GM21367 (cell line): ENCODE results near the gene RNF126.
"Not testable (repeated sequence)": the region's sequence is repeated elsewhere in the genome, so short reads cannot be mapped to it uniquely, and the experiment has no call there.

ENCODE experiments used
- ATAC-seq: cut with Tn5 transposase; IDR thresholded peaks from one replicate; pipeline ENCODE4 v1.9.1; 2021; ENCODE audit not compliant: unreplicated experiment

RNF126 gene

DNA sequence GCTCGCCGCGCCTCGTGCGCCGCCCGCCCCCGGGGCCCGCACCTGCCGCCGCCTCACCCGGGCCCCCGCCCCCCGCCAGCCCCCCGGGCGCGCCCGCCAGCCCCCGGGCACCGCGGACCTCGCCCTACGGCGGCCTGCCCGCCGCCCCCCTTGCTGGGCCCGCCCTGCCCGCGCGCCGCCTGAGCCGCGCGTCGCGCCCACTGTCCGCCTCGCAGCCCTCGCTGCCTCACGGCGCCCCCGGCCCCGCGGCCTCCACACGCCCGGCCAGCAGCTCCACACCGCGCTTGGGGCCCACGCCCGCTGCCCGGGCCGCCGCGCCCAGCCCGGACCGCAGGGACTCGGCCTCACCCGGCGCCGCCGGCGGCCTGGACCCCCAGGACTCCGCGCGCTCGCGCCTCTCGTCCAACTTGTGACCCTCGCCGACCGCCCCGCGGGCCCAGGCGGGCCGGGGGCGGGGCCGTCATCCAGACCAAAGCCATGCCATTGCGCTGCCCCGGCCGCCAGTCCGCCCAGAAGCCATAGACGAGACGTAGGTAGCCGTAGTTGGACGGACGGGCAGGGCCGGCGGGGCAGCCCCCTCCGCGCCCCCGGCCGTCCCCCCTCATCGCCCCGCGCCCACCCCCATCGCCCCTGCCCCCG lies 46.8 kb downstream of the RNF126 start:
- ATAC-seq, result no peak

DNA sequence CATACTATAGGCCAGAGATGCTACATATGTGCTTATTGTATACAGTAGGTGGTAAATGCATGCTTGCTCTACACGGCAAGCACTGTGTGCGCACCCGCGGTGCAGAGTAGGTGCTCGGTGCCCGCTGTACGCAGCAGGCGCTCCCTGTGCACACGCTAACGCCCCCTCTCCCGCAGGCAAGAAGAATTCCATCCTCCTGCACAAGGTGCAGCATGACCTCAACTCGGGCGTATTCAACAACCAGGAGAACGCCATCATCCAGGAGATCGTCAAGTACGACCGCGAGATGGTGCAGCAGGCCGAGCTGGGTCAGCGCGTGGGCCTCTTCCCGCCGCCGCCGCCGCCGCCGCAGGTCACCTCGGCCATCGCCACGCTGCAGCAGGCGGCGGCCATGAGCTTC lies 47.4 kb downstream of the RNF126 start:
- ATAC-seq, result no peak

DNA sequence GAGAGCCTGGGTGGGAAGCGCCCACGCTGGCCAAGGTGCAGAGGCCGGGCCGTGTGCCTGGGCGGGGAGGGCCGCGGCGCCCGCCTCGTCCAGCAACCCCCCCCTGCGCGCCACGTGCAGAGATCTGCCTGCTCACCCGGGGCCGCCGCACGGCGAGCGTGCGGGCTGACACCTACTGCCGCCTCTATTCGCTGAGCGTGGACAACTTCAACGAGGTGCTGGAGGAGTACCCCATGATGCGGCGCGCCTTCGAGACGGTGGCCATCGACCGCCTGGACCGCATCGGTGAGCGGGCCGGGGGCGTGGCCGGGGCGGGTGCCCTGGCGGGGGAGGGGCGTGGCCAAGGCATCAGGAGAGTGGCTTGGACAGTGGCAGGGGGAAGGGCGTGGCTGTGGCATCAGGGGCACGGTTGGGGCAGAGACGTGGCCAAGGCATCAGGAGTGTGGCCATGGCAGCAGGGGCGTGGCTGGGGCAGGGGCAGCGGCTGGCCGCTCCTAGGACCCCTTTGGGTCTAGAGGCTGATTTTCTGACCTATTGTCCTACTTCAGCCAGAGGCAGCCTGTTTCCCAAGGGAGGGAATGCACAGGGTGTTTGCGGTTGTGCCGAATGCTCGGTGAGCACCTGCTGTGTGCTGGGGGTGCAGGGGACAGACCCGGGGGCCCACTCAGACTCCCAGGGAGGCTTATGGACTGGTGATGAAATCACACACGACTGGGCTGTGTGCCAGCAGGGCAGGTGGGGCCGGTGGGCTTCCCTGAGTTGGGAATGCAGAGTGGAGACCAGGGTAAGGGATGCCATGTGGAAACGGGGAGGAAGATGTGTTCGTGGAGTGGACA lies 49.1 kb downstream of the RNF126 start:
- no peak for ATAC-seq

DNA sequence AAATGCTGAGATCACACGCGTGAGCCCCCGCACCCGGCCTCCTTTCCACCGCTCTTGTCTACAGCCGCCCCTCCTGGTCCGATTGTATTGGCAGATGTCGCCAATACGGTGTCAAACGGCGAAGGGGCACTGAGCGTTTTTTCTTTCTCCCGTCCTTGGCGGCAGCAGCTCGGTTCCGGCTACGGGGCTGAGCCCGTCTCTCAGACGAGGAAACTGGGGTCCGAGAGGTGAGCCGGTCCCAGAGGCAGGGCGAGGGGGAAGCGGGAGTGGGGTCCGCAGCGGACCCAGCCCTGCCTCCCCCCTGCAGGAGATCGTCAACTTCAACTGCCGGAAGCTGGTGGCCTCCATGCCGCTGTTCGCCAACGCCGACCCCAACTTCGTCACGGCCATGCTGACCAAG lies 50.1 kb downstream of the RNF126 start:
- ATAC-seq, result no peak

DNA sequence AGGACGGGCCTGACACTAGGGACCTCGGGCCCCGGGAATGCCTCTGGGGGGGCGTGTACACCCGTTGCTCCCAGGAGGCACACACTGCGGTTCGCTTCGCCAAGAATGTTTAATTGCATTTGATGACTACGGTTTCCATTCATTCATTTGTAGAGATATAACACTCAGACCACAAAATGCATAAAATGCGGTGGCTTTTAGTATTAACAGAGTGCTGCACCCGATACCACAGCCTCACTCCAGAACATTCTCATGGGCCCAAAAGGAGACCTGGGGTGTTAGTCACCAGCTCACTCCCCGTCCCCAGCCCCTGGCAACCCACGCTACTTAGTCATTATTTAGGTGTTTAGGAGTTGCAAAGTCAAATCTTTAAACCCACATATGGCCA lies 51.5 kb downstream of the RNF126 start:
- ATAC-seq, result no peak

DNA sequence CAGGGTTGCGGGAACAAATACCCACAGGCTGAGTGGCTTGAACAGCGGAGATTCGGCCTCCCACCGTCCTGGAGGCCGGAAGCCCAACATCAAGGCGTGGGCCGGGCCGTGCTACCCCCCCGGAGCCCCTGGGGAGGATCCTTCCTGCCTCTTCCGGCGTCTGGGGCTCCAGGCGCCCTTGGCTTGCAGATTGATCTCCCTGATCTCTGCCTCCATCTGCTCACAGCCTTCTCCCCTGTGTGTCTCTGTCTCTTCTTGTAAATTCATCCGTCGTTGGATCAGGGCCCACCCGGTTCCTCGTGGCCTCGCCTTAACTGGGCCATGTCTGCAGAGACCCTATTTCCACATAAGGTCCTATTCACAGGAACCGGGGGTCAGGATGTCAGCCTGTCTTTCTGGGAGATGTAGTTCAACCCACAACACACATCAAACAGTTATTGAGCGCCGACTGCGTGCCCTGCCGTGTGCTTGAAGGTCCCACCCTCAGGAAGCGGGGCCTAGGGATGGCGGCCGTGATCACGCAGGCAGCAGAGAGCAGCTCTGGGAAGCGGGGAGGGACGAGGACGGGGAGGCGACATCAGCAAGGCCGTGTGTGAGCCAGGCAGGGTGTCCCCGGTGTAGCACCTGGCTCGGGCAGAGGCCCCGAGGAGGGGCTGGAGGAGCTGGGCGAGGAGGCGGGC lies 52.1 kb downstream of the RNF126 start:
- ATAC-seq, result no peak

DNA sequence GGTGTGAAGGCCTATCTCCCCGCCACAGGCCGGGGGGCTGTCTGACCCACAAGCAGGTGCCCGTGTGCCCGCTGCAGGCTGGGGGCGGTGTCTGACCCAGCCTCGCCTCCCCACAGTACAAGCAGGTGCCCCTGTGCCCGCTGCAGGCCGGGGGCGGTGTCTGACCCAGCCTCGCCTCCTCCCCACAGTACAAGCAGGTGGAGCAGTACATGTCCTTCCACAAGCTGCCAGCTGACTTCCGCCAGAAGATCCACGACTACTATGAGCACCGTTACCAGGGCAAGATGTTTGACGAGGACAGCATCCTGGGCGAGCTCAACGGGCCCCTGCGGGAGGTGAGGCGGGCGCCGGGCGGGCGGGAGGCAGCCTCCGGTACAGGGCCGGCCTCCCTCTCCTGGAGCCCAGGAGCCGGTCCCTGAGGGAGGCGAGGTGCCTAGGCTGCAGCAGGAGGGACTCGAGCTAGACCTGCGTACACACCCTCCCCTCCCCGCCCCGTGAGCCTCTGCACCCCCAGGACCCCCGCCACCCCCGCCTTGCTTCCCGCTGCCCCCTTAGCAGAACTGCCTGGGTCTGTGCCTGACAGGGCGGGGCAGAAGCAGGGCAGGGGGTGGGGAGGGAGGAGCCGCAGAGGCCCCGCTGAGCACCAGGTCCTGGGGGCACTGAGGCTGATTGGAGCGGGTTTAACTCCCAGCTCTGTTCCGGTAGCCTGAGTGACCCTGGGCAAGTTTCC lies 52.8 kb downstream of the RNF126 start:
- ATAC-seq, result no peak

DNA sequence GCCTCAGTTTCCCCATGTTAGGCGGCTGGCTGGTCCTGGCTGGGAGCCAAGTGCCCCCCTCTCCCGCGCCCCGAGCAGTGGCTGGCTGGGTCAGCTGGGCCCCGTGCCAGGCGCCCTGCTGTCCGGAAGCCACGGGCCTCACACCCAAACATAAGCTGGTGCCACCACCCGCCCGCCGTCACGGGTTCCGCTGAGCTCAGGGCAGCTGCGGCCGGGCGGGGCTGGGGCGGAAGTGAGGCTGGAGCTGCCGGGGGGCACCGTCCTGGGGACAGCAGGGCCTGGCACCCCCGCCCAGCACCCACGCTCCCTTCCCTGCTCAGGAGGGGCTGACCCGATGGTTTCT lies 54.0 kb downstream of the RNF126 start:
- ATAC-seq, result no peak

DNA sequence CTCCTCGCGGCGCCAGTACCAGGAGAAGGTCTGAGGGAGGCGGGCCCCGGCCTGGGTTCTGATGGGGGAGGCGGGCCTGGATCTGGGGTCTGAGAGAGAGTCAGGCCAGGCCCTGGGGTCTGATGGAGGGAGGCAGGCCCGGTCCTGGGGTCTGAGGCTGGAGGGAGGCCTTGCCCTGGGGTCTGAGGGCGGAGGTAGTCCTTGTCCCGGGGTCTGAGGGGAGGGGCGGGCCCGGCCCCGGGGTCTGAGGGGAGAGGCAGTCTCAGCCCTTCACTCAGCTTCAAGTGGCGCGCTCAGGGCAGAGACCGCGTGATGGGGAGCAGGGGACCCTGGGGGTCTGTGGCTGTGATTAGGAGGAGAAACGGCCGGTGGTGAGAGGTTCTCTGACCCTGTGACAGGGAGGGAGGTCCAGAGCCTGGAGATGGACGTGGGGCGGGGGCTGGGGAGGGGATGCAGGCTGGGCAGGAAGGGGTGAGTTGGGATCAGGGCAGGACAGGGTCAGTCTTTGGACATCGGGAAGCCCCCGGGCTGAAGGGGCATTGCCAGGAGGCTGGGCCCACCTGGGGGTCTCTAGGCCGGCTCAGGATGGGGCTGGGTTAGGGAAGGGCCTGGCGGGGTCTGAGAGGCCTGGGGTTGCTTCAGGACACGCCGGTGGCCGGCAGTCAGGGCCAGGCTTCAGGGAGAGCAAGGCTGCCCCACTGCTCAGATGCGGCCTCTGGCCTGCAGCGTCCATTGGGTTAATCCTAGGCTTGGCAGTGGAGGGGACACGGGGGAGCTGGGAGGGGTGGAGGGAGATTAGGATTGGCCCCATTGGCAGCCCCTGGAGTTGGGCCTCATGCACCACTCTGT lies 54.6 kb downstream of the RNF126 start:
- ATAC-seq, result no peak

DNA sequence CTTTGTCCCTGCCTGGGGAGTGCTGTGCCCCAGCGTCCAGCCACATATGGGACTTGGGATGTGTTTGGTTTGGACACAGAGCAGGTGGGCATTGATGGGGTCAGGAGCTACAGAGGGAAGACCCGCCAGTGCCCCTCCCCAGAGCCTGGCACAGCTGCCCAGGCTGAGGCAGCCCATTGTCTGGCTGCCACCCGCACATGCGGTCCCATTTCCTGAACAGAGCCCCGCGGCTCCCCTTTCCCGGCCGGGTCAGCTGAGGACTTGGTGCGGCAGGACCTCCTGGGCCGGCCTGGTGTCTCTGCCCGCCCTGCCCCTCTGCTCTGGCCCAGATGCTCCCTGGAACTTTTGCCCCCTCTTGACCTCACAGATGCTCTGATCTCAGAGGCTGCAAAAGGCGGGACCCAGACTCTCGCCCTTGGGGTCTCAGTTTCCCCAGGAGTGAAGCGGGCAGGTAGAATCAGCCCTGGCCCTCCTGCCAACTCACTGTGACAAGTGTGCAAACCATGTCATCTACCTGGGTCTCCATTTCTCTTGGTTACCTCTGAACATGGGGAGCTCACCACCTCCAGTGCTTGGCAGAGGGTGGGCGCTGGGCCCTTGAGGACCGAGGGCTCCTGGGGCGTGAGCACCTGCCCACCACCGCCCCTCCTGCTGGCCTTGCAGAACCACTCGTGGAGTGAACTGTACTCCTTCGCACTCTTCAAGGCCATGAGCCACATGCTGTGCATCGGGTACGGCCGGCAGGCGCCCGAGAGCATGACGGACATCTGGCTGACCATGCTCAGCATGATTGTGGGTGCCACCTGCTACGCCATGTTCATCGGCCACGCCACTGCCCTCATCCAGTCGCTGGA lies 55.5 kb downstream of the RNF126 start:
- no peak for ATAC-seq

DNA sequence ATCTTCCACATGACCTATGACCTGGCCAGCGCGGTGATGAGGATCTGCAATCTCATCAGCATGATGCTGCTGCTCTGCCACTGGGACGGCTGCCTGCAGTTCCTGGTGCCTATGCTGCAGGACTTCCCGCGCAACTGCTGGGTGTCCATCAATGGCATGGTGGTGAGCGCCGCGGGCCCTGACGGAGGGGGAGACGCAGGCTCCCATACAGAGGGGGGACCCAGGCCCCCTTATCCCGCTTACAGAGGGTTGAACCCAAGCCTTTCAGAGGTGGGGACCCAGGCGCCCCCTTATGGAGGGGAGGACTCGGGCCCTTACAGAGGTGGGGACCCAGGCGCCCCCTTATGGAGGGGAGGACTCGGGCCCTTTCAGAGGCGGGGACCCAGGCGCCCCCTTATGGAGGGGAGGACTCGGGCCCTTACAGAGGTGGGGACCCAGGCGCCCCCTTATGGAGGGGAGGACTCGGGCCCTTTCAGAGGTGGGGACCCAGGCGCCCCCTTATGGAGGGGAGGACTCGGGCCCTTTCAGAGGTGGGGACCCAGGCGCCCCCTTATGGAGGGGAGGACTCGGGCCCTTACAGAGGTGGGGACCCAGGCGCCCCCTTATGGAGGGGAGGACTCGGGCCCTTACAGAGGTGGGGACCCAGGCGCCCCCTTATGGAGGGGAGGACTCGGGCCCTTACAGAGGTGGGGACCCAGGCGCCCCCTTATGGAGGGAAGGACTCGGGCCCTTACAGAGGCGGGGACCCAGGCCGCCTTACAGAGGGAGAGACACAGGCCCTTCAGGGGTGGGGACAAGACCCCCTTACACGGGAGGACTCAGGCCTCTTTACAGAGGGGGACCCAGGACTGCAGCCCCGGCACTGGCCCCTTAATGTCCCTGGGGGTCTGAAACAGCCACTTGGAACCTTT lies 57.7 kb downstream of the RNF126 start:
- not testable (repeated sequence) for ATAC-seq

DNA sequence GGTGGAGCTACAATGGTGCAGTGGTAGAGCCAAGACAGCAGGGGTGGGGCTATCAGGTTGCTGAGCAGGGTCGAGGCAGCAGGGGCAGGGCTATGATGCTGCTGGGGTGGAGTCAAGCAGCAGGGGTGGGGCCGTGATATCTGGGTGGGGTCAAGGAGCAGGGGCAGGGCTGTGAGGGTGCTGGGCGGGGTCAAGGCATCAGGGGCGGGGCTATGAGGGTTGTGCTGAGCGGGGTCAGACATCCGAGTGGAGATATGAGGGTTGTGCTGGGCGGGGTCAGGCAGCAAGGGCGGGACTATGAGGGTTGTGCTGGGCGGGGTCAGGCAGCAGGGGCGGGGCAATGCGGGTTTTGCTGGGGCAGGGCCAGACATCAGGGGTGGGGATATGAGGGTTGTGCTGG lies 58.7 kb downstream of the RNF126 start:
- no peak for ATAC-seq

DNA sequence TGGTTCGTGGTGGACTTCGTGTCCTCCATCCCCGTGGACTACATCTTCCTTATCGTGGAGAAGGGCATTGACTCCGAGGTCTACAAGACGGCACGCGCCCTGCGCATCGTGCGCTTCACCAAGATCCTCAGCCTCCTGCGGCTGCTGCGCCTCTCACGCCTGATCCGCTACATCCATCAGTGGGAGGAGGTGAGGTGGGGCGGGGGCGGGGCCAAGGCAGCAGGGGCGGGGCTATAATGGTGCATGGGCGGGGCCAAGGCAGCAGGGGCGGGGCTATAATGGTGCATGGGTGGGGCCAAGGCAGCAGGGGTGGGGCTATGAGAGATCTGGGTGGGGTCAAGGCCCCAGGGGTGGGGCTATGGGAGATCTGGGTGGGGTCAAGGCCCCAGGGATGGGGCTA lies 59.2 kb downstream of the RNF126 start:
- ATAC-seq, result not testable (repeated sequence)

DNA sequence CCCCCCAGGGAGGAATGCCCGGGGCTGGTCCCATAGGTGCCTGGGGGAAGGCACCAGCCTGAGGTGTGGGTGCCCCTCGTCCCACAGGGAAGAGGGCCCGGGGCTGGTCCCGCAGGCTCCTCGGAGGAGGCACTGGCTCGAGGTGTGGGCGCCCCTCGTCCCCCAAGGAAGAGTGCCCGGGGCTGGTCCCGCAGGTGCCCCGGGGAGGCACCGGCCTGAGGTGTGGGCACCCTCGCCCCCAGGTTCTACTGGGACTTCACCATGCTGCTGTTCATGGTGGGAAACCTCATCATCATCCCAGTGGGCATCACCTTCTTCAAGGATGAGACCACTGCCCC lies 59.7 kb downstream of the RNF126 start:
- ATAC-seq, result not testable (repeated sequence)

DNA sequence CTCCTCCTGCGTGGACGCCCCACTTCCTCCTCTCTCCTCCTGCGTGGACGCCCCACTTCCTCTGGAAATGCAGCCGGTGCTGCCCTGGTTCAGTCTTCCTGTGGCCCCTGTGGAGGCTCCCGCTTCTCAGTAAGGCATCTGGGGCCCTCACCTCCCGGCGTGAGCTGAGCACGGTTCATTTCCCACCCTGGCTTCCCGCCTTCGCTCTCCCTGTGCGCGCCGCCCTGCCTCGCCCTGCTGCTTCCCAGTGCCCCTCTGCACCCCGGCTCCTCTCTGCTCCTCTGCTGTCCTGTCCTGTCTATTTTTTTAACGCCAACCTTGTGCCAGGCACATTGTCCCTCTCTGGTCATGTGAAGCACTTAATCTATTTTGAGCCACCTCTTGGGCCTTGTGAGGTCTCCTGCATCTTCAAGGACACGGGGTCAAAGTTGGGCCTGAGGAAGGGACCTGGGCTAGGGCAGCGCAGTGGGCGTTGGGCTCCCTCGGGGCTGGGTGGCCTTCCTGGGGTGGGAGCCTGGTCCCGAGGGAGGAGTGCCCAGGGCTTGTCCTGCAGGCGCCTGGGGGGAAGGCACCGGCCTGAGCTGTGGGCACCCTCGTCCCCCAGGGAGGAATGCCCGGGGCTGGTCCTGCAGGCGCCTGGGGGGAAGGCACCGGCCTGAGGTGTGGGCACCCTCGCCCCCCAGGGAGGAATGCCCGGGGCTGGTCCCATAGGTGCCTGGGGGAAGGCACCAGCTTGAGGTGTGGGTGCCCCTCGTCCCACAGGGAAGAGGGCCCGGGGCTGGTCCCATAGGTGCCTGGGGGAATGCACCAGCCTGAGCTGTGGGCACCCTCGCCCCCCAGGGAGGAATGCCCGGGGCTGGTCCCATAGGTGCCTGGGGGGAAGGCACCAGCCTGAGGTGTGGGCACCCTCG lies 60.4 kb downstream of the RNF126 start:
- ATAC-seq, result no peak

DNA sequence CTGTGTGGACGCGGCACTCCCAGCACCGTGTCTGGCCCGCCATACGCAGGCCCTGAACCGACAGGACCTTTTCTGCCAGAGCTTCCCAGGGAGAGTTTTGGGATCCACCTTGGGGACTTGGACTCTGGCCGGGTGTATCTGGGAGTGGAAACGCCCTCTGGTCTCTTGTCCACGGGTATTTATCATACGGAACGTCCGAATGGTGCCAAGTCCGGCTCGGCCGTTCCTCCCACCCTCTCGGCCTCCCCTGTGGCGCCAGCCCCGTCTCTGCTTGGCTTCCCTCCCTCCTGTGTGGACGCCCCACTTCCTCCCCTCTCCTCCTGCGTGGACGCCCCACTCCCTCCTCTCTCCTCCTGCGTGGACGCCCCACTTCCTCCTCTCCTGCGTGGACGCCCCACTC lies 61.2 kb downstream of the RNF126 start:
- no peak for ATAC-seq

DNA sequence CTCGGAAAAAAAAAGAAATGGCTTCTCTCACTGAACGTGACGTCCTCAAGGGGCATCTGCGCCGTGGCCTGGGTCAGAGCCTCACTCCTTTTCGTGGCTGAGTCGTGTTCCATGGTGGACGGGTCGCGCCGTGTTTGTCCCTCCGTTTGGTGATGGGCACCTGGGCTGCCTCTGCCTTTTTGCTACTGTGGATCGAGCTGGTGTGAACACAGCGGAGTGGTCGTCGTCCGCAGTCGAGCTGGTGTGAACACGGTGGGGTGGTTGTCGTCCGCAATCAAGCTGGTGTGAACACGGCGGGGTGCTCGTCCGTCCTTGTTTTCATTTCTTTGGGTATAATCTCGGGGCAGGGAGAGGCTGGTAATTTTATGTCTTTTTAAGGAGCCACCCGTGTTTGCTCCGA lies 61.7 kb downstream of the RNF126 start:
- ATAC-seq, result no peak
